ENCODE data around the gene FILIP1L. TPM values are rescaled to one million over a fixed set of nuclear protein-coding genes. Genes with fewer than 3 reads are reported as not detected.

FILIP1L gene
- total RNA-seq, 2 experiments from 2014 or later, result 0.35 to 0.48 TPM

- H3K36me3 Mint-ChIP-seq, result peaks cover 51% of the 10 kb centered on the region
- H3K27me3 Mint-ChIP-seq, result no peaks in the 10 kb centered on the region
- H3K4me3 Mint-ChIP-seq, result no peak overlapping the region
- no peak for DNase-seq
- H3K27ac Mint-ChIP-seq, result no peak overlapping the region
- peaks cover 21% of the 10 kb centered on the region for H3K9me3 Mint-ChIP-seq
- H3K4me1 Mint-ChIP-seq, result peaks cover 3% of the 10 kb centered on the region
These were observed 26.7 kb upstream of the FILIP1L start for GRCh38 chr3:100140976-100141375.

GRCh38 chr3:100136921-100137320 is 22.6 kb upstream of the FILIP1L start:
- Mint-ChIP-seq H3K27me3 (no peaks in the 10 kb centered on the region), H3K4me3 (no peak overlapping the region), H3K27ac (no peak overlapping the region), H3K9me3 (peaks cover 6% of the 10 kb centered on the region), H3K4me1 (peaks cover 2% of the 10 kb centered on the region), H3K36me3 (peaks cover 31% of the 10 kb centered on the region)
- no peak for DNase-seq

GRCh38 chr3:100131241-100131640 is 16.9 kb upstream of the FILIP1L start:
- Mint-ChIP-seq H3K4me1 (peaks cover 2% of the 10 kb centered on the region), H3K9me3 (no peaks in the 10 kb centered on the region), H3K27ac (no peak overlapping the region), H3K36me3 (peaks cover 13% of the 10 kb centered on the region), H3K27me3 (no peaks in the 10 kb centered on the region), H3K4me3 (no peak overlapping the region)
- DNase-seq, result no peak

GRCh38 chr3:100129941-100130340 is 15.6 kb upstream of the FILIP1L start:
- H3K4me3 Mint-ChIP-seq, result no peak overlapping the region
- H3K9me3 Mint-ChIP-seq, result no peaks in the 10 kb centered on the region
- no peak for DNase-seq
- H3K27me3 Mint-ChIP-seq, result no peaks in the 10 kb centered on the region
- H3K4me1 Mint-ChIP-seq, result peaks cover 10% of the 10 kb centered on the region
- peaks cover 6% of the 10 kb centered on the region for H3K36me3 Mint-ChIP-seq
- no peak overlapping the region for H3K27ac Mint-ChIP-seq

DNA sequence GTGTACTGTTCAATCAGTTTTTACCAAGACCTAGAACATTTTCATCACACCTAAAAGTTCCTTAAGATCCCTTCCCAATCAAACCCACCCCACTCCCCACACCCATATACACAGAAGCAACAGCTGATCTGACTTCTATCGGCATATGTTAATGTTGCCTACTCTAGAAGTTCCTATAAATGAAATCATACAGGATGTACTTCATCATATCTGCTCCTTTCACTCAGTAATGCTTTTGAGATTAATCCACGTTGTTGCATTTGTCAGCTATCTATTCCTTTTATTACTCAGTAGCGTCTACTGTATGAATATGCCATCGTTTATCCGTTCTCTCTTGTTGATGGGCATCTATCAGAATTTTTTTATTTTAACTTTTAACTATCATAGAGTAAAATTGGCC is 14.3 kb upstream of the FILIP1L start:
- H3K36me3 Mint-ChIP-seq, result peaks cover 8% of the 10 kb centered on the region
- no peaks in the 10 kb centered on the region for H3K9me3 Mint-ChIP-seq

DNA sequence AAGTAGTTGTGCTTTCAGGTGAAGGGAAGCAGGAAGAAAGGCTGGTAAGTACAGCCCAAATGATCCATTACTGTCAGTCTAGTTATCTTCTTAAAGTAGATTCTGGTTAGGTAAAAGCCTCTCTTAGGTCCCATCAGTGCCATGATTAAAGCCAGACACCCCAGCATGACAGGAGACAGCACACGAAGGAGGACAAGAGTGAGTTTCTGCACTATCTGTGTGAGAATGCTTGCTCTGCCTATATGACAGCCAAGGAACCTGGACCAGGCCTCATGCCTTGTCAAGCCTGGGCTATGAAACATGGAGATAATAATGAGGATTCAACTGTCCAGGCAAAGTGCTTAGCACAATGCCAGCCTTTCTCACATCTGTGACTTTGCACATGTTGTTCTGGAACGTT is 13.5 kb upstream of the FILIP1L start:
- Mint-ChIP-seq H3K27me3 (no peaks in the 10 kb centered on the region), H3K9me3 (no peaks in the 10 kb centered on the region), H3K36me3 (peaks cover 7% of the 10 kb centered on the region), H3K27ac (no peak overlapping the region), H3K4me3 (no peak overlapping the region), H3K4me1 (peaks cover 11% of the 10 kb centered on the region)
- DNase-seq, result no peak

More for the DNA sequence above, 14.3 kb upstream of the FILIP1L start:
- no peak for DNase-seq
- Mint-ChIP-seq H3K4me3 (no peak overlapping the region), H3K4me1 (peaks cover 13% of the 10 kb centered on the region), H3K27me3 (no peaks in the 10 kb centered on the region), H3K27ac (no peak overlapping the region)

- no peak overlapping the region for H3K4me3 Mint-ChIP-seq
- peaks cover 2% of the 10 kb centered on the region for H3K9me3 Mint-ChIP-seq
- no peaks in the 10 kb centered on the region for H3K27me3 Mint-ChIP-seq
- H3K4me1 Mint-ChIP-seq, result peaks cover 11% of the 10 kb centered on the region
- DNase-seq, result no peak
- H3K27ac Mint-ChIP-seq, result no peak overlapping the region
- peaks cover 6% of the 10 kb centered on the region for H3K36me3 Mint-ChIP-seq
These were observed 11.0 kb upstream of the FILIP1L start for GRCh38 chr3:100125161-100125938.

GRCh38 chr3:100124201-100124761 is 10.0 kb upstream of the FILIP1L start:
- peaks cover 2% of the 10 kb centered on the region for H3K9me3 Mint-ChIP-seq
- H3K27ac Mint-ChIP-seq, result no peak overlapping the region
- no peak for DNase-seq
- H3K36me3 Mint-ChIP-seq, result peaks cover 10% of the 10 kb centered on the region
- H3K4me1 Mint-ChIP-seq, result peaks cover 13% of the 10 kb centered on the region
- no peaks in the 10 kb centered on the region for H3K27me3 Mint-ChIP-seq
- H3K4me3 Mint-ChIP-seq, result no peak overlapping the region

DNA sequence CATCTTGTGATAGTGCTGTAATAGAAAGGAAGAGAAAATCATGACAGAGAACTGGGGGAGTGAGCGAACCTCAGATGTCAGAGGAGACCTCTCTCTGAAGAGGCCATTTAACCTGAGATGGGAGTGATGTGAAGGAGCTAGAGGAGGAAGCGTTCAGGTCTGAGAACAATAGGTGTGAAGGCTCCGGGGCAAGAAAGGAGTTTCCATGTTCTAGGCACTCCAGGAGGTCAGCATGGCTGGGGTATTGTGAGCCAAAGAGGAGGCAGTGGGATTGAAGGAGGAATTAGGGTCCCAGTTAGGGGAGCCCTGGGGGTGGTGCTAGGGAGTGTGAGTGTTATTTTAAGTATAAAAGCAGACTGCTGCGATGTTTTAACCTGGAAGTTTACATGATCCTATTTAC is 8.8 kb upstream of the FILIP1L start:
- no peak overlapping the region for H3K27ac Mint-ChIP-seq
- peaks cover 14% of the 10 kb centered on the region for H3K4me1 Mint-ChIP-seq
- H3K36me3 Mint-ChIP-seq, result peaks cover 10% of the 10 kb centered on the region
- no peaks in the 10 kb centered on the region for H3K27me3 Mint-ChIP-seq
- H3K9me3 Mint-ChIP-seq, result peaks cover 2% of the 10 kb centered on the region
- no peak overlapping the region for H3K4me3 Mint-ChIP-seq
- no peak for DNase-seq

- Mint-ChIP-seq H3K4me1 (peaks cover 14% of the 10 kb centered on the region), H3K27me3 (no peaks in the 10 kb centered on the region), H3K9me3 (peaks cover 2% of the 10 kb centered on the region), H3K36me3 (peaks cover 10% of the 10 kb centered on the region), H3K27ac (no peak overlapping the region), H3K4me3 (no peak overlapping the region)
- DNase-seq, result no peak
These were observed 8.0 kb upstream of the FILIP1L start for GRCh38 chr3:100122321-100122720.

DNA sequence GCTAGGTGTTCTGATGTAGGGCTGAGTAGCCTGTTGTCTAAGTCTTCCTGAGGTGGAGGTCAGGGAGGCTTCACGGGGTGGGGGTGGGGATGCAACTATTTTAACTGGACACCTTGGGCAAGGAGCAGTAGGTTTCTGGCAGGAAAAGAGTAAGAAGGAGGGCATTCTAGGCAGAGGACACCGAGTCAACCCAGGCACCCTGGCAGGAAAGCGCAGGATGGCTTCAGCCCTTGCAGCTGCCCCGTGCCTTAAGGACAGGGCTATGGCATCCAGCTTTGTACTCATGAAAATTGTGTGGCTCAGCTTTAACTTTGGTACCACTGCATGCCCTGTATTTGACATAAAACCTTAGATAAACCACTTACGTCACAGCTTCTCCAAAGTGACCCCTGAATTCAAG is 6.4 kb upstream of the FILIP1L start:
- Mint-ChIP-seq H3K36me3 (peaks cover 13% of the 10 kb centered on the region), H3K4me1 (peaks cover 13% of the 10 kb centered on the region), H3K4me3 (no peak overlapping the region), H3K9me3 (peaks cover 2% of the 10 kb centered on the region), H3K27me3 (no peaks in the 10 kb centered on the region), H3K27ac (no peak overlapping the region)
- DNase-seq, result no peak

DNA sequence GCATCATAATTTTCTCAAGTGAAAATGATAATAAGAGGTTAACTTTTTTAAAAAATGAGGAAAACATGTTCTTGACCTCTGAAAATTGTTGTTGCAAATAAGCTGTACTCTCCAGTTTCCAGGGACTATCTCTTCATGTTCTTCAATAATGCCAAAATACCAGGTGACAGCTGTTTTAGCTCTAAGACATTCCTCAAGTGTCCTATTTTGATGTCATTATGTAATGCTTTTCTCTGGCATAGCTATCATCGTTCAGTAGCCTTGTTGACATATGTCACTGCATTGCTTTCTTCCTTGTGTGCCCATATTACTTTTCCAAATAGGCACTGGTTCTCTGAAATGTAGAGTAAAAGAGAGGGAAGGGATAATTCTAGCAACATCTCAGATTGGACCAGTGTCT is 5.7 kb upstream of the FILIP1L start:
- peaks cover 13% of the 10 kb centered on the region for H3K36me3 Mint-ChIP-seq
- H3K27ac Mint-ChIP-seq, result no peak overlapping the region
- H3K9me3 Mint-ChIP-seq, result peaks cover 2% of the 10 kb centered on the region
- DNase-seq, result no peak
- peaks cover 7% of the 10 kb centered on the region for H3K4me1 Mint-ChIP-seq
- no peaks in the 10 kb centered on the region for H3K27me3 Mint-ChIP-seq
- no peak overlapping the region for H3K4me3 Mint-ChIP-seq

- peaks cover 2% of the 10 kb centered on the region for H3K9me3 Mint-ChIP-seq
- H3K4me3 Mint-ChIP-seq, result no peak overlapping the region
- DNase-seq, result no peak
- H3K27me3 Mint-ChIP-seq, result no peaks in the 10 kb centered on the region
- H3K4me1 Mint-ChIP-seq, result peaks cover 5% of the 10 kb centered on the region
- no peak overlapping the region for H3K27ac Mint-ChIP-seq
- H3K36me3 Mint-ChIP-seq, result peaks cover 13% of the 10 kb centered on the region
These were observed 2.8 kb upstream of the FILIP1L start for GRCh38 chr3:100117093-100117492.

DNA sequence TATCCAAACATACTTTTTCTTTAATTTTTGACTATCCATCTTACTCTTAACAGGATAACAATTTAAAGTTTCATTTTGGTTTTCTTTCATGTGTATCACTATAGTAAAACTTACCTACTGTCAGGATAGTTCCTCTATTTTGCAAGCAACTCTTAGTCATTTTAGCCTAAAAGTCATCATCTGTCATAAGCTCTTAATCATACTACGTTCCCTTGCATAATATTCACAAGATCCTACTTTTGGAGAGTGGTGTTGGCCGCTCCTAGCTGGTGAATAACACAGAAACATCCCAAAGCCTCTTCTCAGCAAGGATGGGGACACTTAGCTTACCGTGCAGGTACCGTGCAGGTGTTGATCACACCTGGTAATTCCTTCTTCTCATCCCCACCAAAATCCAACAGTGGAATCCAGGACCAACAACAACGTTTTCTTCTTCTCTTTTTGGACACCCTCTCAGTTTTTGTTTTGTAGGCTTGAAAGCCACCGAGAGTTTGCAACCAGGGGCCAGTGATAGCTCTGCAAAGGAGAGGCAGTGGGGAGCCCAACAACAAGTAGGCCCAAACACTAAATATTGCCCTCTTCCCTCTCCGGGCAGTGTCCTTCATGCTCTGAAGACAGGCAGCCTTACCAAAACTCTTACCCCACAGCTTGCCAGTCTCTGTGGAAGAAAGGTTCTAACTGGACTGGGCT is 433 bp downstream of the FILIP1L start:
- no peak overlapping the region for H3K4me3 Mint-ChIP-seq
- no peaks in the 10 kb centered on the region for H3K27me3 Mint-ChIP-seq
- peaks cover 2% of the 10 kb centered on the region for H3K4me1 Mint-ChIP-seq
- H3K9me3 Mint-ChIP-seq, result no peaks in the 10 kb centered on the region
- no peak overlapping the region for H3K27ac Mint-ChIP-seq
- peaks cover 20% of the 10 kb centered on the region for H3K36me3 Mint-ChIP-seq
- no peak for DNase-seq

DNA sequence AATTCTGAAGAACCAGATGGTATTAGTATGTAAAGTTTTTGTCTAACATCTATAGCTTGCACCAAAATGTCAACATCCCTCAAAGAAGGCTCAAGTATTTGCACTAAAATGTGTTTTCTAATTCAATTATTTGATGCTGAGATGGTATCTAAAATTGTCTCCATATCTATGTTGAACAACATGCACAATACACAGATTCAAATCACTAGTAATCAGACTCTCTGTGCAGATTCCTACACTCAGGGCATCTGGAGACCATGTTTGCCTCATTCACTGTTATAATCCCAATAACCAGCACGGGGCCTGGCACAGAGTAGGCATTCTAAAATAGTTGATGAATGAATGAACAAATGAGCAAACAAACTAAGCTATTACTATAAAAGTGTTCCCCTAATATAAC is 2.6 kb downstream of the FILIP1L start:
- H3K27me3 Mint-ChIP-seq, result no peaks in the 10 kb centered on the region
- peaks cover 6% of the 10 kb centered on the region for H3K4me1 Mint-ChIP-seq
- peaks cover 26% of the 10 kb centered on the region for H3K36me3 Mint-ChIP-seq
- H3K9me3 Mint-ChIP-seq, result no peaks in the 10 kb centered on the region
- no peak for DNase-seq
- no peak overlapping the region for H3K4me3 Mint-ChIP-seq
- H3K27ac Mint-ChIP-seq, result no peak overlapping the region

All from activated naive CD8-positive, alpha-beta T cell treated with anti-CD3 and anti-CD28 coated beads for 36 hours (primary cell).